ENCODE data around the gene JUN.

JUN gene

DNA sequence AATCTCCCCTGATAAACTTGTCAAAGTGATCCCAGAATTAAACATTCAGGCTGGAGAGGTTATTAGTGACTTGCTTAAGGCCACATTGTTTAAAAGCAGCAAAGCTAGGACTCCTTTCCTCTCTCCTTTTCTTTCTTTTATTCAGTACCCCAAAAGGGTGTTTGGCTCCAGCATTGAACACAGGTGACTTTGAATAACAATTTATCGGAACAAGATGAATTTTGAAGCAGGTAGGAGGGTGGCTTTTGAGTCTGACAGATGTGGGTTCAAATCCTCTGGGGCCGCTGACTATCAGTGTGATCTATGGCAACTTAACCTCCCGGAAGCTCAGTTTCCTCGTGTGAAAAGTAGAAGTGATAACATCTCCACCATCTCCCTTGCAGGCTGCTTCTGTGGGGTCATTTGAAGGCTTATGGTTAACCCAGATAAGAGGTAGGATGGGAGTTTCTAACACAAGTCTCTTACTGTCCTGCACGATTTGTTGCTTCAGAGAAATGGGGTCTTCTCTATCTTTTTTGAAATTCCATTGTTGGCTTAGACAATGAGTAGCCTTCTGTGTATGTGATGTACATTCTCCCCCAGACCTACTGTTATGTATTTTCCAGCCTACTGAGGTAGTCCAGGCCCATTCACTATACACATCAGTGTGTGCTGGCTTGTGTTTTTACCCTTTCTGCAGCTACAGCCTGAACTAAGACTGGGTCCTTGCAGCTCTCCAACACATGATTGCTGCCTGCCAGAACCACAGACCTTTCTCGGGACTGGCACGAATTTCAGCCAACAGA, 29.0 kb downstream of the JUN start:
- TF ChIP-seq, protein P1, sequence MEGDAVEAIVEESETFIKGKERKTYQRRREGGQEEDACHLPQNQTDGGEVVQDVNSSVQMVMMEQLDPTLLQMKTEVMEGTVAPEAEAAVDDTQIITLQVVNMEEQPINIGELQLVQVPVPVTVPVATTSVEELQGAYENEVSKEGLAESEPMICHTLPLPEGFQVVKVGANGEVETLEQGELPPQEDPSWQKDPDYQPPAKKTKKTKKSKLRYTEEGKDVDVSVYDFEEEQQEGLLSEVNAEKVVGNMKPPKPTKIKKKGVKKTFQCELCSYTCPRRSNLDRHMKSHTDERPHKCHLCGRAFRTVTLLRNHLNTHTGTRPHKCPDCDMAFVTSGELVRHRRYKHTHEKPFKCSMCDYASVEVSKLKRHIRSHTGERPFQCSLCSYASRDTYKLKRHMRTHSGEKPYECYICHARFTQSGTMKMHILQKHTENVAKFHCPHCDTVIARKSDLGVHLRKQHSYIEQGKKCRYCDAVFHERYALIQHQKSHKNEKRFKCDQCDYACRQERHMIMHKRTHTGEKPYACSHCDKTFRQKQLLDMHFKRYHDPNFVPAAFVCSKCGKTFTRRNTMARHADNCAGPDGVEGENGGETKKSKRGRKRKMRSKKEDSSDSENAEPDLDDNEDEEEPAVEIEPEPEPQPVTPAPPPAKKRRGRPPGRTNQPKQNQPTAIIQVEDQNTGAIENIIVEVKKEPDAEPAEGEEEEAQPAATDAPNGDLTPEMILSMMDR (IDR thresholded peaks at IDR 0.05; ENCODE audit: unreplicated experiment in 3 of 3), result no peak
- Mint-ChIP-seq H3K36me3 (ENCODE audit: low read depth) (no peaks in the 10 kb centered on the region), H3K27me3 (ENCODE audit: low read depth) (peaks cover 4% of the 10 kb centered on the region), H3K4me3 (no peak overlapping the region), H3K4me1 (peaks cover 6% of the 10 kb centered on the region), H3K27ac (no peak overlapping the region), H3K9me3 (no peaks in the 10 kb centered on the region)

DNA sequence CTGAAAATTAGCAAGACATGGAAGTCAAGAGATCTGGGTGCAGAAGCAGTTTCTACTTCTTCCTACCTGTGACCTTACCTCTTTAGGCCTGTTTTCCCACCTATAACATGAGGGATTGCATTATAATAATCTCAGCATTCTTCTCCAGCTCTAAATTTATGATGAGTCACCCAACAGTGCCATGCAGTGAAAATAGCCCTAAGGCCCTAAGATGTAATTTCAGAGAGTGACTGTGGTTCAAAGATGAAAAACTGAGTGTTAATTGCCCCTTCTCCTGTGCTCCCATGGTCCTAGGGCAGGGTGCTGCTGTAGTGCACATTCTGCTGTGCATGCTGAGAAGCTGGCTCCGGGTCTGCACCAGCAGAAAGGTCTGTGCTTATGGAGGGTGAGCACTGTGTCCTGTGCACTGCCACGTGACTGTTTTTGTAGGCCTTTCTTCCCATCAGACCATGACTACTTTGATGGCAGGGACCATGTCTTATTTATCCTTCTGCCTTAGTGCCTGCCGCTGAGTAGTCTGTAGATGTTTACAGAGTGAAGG, 29.7 kb downstream of the JUN start:
- Mint-ChIP-seq H3K27ac (no peak overlapping the region), H3K27me3 (ENCODE audit: low read depth) (peaks cover under 1% of the 10 kb centered on the region), H3K9me3 (no peaks in the 10 kb centered on the region), H3K4me1 (peaks cover 6% of the 10 kb centered on the region), H3K36me3 (ENCODE audit: low read depth) (no peaks in the 10 kb centered on the region), H3K4me3 (no peak overlapping the region)
- TF ChIP-seq, protein P1 (IDR thresholded peaks at IDR 0.05; ENCODE audit: unreplicated experiment in 3 of 3), result no peak

DNA sequence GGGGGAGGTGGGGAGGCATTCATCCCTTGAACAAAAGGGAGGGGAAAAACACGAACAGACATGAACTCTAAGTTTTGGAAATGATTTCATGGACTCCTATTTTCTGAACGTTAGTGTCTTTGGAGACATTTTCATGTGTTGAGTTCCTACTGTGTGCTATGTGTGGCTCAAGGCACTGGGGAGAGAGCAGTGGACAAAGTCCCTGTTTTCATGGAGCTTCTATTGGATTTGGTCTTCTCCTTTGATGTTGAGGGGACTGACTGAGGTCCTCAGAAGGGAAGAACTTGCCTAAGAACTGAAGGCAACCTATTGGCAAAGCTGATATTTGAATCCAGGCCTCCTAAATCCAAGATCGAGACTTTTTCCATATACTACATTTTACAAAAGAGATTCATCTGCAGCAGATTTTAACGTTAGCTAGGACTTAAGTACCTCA, 30.4 kb downstream of the JUN start:
- no peak overlapping the region for H3K27ac Mint-ChIP-seq
- TF ChIP-seq, protein P1 (IDR thresholded peaks at IDR 0.05; ENCODE audit: unreplicated experiment in 3 of 3), result no peak
- no peaks in the 10 kb centered on the region for H3K36me3 Mint-ChIP-seq (ENCODE audit: low read depth)
- H3K27me3 Mint-ChIP-seq (ENCODE audit: low read depth), result no peaks in the 10 kb centered on the region
- H3K9me3 Mint-ChIP-seq, result no peaks in the 10 kb centered on the region
- peaks cover 10% of the 10 kb centered on the region for H3K4me1 Mint-ChIP-seq
- no peak overlapping the region for H3K4me3 Mint-ChIP-seq

DNA sequence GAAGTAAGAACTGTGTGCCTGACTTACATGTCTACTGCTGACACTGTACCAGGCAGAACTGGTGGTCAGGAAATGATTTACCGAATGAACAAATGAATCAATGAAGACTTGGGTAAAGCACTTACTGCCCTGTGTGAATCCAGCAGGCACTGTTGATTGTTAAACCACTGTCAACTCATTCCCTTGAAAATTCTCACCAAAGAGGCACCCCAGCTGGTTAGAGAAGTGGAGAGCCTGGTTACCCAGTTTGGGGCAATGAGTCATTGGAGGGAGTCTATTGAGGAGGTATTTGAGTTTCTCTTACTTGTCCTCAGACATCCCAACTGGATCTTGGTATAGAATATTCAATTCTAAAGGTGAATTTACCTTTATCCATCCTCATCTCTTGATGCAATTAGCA, 34.2 kb downstream of the JUN start:
- Mint-ChIP-seq H3K36me3 (ENCODE audit: low read depth) (no peaks in the 10 kb centered on the region), H3K4me3 (no peak overlapping the region), H3K4me1 (peaks cover 17% of the 10 kb centered on the region), H3K27me3 (ENCODE audit: low read depth) (no peaks in the 10 kb centered on the region), H3K9me3 (no peaks in the 10 kb centered on the region), H3K27ac (no peak overlapping the region)
- TF ChIP-seq, protein P1 (IDR thresholded peaks at IDR 0.05; ENCODE audit: unreplicated experiment in 3 of 3), result no peak

DNA sequence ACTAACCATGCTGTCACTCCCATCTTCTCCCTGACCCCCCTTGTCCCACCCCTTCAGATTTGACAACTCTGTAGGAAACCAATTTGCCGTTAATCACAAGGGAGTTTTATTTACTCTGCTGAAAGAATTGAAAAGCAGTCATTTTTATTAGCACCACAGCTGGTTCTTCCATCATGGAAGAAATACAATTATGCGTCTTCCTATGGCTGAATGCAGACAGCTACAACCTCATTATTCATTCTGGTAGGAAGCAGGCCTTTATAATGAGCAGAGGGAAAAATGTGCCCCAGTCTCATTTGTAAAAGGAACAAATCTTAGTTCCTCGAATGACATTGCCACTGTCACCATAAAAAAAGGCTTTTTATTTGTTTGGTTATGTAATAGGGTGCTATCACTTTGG, 35.2 kb downstream of the JUN start:
- TF ChIP-seq, protein P1 (IDR thresholded peaks at IDR 0.05; ENCODE audit: unreplicated experiment in 3 of 3), result no peak
- Mint-ChIP-seq H3K4me3 (no peak overlapping the region), H3K36me3 (ENCODE audit: low read depth) (no peaks in the 10 kb centered on the region), H3K27me3 (ENCODE audit: low read depth) (no peaks in the 10 kb centered on the region), H3K9me3 (peaks cover 2% of the 10 kb centered on the region), H3K4me1 (peaks cover 17% of the 10 kb centered on the region), H3K27ac (peak overlapping the region in 2 of 3 experiments; percentile 12 to 15)

DNA sequence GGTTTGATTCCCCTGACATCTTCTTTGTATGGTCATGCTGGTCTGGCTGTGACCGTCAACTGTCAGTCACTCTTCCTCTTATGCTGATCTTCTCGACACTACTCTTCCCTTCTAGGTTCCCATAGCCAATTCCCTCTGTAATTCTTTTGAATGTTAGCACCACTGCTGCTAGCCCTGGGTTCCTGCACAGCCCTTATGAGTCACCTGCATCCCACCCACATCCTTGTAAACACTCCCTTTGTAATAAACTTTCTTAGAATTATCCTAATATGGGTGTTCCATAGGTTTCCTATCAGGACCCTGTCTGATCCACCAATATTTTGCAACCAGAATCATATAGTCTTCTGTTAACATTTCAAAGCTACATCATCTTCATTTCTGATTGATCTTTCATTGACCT, 37.1 kb downstream of the JUN start:
- Mint-ChIP-seq H3K27me3 (ENCODE audit: low read depth) (peaks cover 4% of the 10 kb centered on the region), H3K9me3 (peaks cover 2% of the 10 kb centered on the region), H3K4me3 (no peak overlapping the region), H3K36me3 (ENCODE audit: low read depth) (no peaks in the 10 kb centered on the region), H3K4me1 (peaks cover 14% of the 10 kb centered on the region), H3K27ac (no peak overlapping the region)
- TF ChIP-seq, protein P1 (IDR thresholded peaks at IDR 0.05; ENCODE audit: unreplicated experiment in 3 of 3), result no peak
